GM03348 (cell line): Measurements from ENCODE around the gene ZBTB12.
"Not testable (repeated sequence)": the region's sequence is repeated elsewhere in the genome, so short reads cannot be mapped to it uniquely, and the experiment has no call there.

Experiments
- DNase-seq: peaks from one replicate; pipeline ENCODE4 v3.0.0; 2012; ENCODE audit warnings: low spot score

ZBTB12 gene

DNA sequence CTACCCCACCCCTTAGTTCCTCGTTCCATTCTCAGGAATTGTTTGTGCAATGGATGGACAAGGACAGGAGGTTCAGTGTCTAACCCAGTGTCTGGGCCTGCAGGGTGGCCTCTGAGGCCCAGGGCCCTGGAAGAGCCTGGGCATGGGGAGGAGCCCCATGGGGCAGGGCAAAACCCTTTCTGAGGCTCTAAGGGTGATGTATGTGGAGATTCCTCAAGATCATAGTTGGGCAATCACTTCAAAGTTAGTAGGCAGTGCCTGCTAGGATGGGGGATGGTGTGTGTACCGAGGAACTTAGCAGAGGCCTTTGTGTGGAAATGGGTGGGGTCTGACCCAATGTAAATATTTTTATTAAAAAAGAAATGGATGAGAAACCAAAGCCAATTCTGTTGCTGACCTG, 18.9 kb upstream of the ZBTB12 start:
- no peak for DNase-seq

DNA sequence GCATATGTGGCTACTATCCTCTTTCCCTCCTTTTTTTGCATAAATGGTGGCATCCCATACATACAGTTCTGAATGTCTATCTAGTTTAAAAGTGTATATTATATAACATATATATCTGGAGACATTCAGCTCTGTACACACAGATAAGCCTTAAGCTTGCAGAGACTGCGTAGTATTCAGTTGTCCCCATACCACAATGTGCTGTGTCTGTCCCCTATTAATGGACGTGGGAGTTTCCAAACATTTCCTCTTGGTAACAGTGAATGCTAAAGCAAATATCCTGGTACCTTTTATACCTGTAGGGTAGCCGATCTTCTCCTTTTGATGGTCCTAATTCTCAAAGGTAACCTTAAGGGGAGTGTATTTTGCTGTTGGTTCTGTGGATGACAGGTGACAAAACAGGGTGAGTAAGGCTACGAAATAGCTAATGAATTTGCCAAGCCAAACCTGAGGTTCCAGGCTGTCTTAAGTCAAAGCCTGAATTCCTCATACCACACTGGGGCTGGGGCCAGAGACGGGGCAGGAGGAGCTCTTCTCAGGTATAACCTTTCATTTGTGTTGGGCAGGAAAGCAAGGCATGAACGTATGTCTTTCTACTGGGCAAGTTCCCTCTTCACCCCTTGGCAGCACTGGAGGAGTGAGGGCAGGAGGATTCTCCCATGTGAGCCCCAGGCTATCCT, 17.9 kb upstream of the ZBTB12 start:
- DNase-seq = no peak

DNA sequence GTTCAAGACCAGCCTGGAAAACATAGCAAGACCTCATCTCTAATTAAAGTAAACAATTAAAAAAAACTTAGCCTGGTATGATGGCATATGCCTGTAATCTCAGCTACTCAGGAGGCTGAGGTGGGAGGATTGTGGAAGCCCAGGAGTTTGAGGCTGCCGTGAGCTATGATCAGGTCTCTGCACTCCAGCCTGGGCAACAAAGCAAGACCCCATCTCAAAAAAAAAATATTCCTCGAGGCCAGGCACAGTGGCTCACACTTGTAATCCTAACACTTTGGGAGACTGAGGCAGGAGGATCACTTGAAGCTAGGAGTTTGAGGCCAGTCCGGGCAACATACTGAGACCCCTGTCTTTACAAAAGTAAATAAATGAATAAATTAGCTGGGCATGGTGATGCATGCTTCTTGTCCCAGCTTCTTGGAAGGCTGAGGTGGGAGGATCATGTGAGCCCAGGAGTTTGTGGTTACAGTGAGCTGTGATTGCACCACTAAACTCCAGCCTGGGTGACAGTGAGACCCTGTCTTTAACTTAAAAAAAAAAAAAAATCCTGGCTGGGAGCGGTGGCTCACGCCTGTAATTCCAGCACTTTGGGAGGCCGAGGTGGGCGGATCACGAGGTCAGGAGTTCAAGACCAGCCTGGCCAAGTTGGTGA, 16.3 kb upstream of the ZBTB12 start:
- DNase-seq = no peak

DNA sequence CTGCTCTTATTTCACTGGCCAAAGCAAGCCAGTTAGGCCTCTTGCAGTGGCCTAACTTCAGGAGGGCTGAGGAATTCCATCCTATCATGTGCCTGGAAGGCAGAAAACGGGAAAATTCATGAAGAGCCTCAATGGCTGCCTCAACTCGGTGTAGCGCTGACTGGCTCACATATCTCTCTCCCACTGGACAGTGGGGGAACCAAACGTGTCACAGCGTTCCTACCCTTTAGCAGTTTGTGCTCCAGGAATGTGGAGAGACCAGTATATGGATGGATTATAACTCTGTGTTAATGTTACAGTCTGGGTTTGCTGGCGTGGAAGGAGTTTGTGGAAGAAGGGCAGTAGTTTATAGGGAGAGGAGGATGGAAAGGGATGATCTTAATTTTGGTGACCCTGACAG, 13.9 kb upstream of the ZBTB12 start:
- no peak for DNase-seq

DNA sequence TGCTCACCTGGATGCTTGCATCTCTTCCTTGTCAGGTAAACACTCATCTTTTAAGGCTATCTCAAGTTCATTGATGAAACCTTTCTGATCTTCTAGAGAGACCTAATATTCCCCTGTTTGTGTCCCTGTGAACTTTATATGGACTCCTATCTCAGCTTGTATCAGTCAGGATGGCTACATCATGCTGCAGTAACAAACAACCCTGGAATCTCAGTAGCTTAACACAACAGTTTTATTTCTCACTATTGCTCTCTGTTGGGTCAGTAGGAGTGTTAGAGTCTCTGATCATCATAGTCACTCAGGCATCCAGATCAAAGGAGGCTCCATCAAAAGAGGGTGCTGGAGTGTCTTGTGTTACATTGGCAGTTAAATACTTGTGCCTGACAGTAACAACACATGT, 13.5 kb upstream of the ZBTB12 start:
- DNase-seq = no peak

DNA sequence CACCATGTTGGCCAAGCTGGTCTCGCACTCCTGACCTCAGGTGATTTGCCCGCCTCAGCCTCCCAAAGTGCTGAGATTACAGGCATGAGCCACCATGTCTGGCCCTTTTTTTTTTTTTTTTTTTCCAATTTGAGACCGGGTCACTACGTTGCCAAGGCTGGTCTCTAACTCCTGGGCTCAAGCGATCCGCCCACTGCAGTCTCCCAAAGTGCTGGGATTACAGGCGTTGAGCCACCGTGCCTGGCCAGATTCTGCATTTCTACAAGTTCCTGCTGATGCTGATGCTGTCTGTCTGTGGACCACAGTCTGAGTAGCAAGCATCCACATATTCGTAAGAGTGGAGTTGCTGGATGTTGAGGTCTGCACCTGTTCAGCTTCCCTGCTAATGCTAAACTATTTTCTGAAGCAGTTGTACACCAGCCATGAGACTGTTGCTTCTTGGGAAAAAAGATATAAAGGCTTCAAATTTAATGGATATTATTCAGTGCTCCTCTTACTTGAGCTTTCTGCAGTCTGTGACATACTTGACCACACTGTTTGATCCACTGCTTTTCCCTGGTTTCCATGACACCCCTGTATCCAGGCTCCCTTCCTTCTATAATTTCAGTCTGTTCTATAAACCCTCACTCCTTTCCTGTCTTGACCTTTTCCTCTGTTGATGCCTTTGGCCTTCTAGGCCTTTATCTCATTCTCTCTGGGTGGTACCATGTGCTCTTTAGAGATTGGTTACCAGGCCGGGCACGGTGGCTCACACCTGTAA, 10.1 kb upstream of the ZBTB12 start:
- DNase-seq = no peak

DNA sequence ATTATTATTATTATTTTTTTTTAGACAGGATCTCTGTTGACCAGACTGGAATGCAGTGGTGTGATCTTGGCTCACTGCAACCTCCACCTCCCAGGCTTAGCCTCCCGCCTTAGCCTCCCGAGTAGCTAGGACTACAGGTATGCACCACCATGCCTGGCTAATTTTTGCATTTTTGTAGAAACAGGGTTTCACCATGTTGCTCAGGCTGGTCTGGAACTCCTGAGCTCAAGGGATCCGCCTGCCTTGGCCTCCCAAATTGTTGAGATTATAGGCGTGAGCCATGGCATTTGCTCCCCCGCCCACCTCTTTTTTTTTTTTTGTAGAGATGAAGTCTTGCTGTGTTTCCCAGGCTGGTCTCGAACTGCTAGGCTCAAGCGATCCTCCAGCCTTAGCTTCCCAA, 7.4 kb upstream of the ZBTB12 start:
- DNase-seq = not testable (repeated sequence)

DNA sequence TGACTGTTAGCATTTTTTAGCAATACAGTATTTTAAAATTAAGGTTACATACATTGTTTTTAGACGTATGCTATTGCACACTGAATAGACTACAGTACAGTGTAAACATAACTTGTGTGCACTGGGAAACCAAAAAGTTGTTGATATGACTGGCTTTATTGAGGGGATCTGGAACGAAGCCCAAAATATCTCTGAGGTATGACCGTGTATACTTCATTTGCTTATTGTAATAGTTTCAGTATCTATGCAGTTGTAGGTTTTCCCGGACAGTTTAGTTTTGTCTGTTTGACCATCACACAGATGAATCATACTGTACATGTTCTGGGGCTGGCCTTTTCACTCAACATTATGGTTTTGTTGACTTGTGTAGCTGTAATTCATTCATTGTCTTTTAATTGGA, 6.9 kb upstream of the ZBTB12 start:
- DNase-seq = no peak

DNA sequence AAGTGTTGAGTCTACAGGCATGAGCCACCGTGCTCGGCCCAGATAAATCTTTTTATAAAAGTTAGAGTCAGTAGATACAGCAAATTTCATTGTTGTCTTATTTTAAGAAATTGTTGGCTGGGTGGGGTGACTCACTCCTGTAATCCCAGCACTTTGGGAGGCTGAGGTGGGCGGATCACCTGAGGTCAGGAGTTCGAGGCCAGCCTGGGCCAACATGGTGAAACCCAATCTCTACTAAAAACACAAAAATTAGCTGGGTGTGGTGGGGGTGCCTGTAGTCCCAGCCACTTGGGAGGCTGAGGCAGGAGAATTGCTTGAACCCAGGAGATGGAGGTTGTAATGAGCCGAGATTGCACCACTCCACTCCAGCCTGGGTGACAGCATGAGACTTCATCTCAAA, 6.4 kb upstream of the ZBTB12 start:
- not testable (repeated sequence) for DNase-seq

DNA sequence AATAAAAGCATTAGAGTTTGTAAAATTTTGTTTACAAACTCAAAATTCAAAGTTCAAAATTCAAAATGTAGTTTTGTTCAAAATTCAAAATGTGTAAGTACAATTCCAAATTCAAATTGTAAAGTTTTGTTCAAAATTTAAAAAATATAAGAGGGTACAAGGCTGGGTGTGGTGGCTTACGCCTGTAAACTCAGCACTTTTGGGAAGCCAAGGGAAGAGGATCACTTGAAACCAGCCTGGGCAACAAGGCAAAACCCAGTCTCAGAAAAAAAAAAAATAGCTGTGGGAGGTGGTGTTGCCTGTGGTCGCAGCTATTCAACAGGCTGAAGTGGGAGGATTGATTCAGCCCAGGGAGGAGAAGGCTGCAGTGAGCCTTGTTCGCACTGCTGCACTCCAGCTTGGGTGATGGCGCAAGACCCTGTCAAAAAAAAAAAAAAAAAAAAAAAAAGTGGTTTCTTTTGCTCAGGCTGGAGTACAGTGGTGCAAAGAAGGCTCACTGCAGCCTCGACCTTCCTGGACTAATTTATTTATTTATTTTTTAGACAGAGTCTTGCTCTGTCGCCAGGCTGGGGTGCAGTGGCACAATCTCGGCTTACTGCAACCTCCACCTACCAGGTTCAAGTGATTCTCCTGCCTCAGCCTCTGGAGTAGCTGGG, 5.4 kb upstream of the ZBTB12 start:
- DNase-seq = peak; percentile 56

DNA sequence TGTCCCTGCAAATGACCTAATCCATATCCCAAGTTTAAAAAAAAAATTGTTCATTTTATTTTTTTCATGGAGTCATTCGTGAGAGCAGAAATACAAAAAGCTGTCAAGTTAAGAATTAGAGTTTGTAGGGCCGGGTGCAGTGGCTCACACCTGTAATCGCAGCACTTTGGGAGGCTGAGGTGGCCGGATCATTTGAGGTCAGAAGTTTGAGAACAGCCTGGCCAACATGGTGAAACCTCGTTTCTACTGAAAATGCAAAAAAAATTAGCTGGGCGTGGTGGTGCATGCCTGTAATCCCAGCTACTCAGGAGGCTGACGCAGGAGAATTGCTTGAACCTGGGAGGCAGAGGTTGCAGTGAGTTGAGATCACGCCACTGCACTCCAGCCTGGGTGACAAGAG, 4.8 kb upstream of the ZBTB12 start:
- not testable (repeated sequence) for DNase-seq

DNA sequence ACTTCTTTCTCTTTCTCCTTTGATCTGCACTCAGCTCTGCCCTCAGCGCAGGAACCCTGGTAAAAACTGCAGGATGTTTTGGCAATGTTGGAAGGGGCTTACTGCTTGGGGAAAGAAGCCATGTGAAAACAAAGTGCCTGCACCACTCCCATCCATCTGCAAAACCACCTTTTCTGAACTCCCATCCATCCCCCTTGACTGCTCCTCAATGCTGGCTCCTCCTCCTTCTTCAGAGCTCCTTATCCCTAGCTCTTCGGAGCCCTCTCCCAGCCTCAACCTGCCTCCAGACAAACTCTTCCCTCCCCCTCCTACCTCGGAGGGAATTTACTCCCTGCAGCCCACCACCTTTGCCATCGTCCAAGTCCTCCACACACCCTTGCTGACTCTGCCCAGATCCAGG, 4.2 kb upstream of the ZBTB12 start:
- no peak for DNase-seq

DNA sequence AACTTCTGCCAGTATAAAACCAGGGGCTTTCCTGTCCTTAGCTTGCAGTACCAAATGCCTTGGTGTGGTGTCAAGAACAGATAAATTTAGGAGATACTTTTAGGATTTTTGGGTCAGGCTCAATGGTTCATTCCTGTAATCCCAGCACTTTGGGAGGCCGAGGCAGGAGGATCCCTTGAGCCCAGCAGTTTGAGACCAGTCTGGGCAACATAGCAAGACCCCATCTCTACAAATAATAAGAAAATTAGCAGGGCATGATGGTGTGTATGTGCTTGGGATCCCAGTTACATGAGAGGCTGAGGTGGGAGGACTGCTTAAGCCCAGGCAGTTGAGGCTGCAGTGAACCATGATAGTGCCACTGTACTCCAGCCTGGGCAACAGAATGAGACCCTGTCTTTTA, 3.2 kb upstream of the ZBTB12 start:
- no peak for DNase-seq

DNA sequence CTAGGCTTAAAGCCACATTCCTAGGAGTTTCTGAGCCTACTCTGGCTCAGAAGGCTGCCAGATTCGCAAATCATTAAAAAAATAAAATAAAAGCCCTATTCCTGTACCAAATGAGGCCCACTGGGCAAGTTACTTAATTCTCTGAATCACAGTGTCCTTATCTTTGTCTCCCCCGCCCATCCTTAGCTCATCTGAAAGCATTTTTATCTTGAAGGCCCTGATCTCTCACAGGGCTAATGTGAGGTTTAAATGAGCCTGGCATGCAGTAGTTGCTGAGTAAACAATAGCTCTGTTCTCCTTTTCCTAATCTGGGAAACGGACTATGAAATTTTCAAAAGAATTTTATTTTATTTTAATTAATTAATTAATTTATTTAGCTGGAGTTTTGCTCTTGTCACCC, 2.1 kb upstream of the ZBTB12 start:
- DNase-seq = no peak

DNA sequence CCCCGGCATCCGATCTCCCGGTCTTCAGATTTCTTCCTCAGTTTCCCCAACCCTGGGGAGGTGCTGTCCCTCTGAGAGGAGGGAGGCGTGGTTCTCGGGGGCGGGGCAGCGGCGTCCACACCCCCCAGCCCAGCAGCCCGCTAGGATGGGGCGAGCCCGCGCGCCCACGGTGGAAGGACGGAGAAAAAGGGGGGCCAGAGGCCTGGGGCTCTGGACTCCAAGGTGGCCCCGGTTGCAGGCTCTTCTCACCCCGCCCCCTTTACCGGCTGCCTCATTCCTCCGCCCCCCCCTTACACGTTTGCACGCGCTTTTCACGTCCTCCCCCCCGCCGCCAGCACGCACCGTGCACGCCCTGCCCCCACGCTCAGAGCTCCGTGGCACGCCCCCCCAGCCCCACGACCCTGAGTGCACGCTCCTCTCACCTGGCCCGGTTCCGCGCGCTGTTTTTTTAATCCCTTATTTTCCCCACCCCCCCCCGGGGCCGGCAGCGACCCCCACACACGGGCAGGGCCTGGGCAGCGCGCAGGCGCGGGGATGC, 402 bp downstream of the ZBTB12 start:
- peak; percentile 81 for DNase-seq

DNA sequence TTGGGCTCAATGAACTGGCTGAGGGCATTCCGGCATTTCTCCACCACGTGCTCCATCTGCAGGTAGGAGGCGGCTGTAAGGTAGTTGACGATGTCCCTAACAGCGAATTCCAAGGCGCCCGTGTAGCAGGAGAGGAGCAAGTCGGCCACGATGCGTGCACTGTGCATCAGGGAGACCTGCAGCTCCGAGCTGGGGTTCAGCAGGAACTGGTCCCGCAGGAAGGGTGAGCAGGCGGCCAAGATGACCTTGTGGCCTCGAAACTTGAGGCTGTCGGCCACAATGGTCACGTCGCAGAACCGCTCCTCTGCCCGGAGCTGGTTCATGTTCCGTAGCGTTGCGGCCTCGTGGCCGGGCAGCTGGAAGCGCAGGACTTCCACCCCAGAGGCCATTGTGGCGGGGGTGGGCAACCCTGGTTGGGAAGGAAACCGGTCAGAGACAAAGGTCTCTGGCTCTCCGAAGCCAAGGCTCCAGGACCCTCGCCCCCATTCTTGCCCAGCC, 920 bp downstream of the ZBTB12 start:
- DNase-seq = no peak

DNA sequence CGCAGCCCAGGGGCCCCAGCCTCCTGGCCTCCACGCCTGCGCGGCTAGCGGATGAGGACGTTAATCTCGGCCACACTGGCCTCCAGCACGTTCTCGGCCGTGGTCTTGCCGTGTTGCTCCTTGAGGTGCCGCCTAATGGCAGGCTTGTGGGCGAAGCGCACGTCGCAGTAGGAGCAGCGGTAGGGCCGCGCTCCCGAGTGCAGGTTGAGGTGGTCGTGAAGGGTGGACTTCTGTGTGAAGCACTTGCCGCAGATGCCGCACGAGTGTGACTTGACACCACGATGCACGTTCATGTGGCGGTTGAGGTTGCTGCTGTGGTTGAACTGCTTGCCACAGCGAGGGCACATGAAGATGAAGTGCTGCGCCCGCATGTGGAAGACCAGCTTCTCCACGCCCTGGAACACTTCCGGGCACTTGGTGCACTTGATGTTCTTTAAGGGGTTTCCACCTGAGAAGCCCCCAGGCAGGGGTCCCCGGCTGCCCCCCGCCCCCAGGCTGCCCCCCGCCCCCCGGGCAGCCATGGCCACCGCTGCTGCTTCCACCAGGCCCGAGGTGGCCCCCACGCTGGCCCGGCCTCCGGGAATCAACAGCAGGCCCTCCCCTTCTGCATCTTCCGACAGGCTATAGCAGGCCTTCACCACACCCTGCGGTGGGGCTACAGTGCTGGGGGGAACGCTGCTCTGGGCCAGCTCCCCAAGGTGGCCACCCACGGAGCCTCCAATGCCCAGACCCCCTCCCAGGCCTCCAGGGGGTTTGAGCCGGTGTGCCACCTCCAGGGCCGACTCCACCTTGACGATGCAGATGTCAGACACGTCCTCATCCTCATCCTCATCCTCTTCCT, 1.8 kb downstream of the ZBTB12 start:
- DNase-seq = no peak

DNA sequence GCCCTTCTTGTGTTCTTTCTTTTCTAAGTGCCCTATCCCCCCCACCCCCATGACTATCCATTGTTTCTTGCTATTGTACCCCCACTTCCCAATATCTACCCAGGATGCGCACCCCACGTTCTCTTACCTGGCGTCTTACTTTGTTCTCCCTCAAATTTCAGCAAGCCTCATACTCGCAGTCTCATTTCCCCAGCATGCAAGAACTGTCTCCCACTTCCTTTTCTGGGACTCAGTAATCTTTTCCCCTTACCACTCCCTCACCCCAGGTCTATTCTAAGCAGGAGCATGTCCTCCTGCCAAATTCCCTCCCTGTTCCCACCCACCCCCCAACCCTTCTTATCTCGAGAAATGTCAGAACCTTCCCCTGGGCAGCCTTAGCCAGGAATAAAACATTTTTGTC, 2.7 kb downstream of the ZBTB12 start:
- DNase-seq = no peak

DNA sequence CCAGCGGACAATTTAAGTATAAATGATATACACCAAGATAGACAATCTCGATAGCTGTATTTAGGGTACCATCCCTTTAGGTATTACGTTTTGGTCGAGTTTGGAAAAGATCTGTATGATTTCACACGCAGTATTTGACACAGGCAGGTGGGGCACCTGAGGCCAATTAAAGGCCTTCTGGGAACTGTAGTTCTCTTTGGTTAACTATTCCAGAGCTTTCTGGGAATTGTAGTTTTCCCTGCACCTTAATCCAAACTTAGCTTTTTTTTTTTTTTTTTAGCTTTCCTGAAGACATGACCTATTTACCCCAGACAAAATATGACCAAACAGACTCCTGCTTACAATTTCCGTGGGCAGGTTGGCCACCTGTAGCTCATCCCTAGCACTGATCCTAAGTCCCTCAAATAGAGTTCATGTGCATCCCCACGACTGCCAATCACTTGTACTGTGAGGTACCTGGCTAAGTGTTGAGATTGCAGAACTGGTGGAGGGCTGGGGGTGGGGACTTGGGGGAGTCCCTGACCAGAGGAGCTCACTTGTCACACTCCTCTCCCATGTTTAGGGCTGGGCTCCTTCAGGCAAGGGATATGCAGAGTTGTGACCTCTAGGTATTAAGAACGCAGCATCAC, 3.4 kb downstream of the ZBTB12 start:
- no peak for DNase-seq

DNA sequence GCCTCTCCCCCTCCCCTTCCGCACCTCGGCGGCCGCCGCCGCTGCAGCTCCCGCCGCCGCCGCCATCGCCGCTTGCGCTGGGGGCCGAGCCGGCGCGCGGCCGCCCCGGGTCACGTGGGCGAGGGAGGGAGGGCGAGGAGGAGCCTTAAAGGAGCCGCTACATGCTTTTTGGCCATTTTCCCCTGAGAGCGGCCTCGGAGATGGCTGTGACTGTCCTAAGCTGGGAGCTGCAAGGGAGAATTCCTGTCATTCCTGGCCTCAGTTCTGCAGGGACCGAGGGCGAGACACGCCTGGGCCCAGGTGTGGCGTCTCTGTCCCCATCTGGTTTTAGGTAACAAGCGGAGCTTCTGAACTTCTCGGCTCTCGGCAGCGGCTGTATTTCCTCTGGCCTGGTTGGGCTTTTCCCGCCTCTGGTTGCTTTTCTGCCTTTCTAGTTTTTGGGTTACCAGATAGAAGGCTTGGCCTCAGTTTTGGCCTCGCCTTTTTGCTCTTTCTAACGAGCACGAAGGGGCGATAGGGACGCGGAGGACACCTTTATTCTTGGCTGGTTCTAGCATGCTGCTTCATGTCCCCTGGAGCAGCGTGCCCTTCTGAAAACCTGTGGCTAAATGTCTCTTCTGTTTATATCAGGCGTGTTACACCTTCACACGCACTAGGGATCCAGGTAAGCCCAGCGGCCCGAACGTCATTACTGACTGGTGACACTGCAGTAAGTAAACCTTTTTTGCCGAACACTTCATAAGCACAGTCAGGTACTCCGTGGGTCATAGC, 4.1 kb downstream of the ZBTB12 start, which contains the start of gene EHMT2:
EHMT2 (minus strand) TSS at position 87 of the 771 bp plus-strand sequence; CDS start at position 66, 21 bp downstream.
- DNase-seq = peak; percentile 96
